ENCODE data around the gene NLRP7.
"Not testable (repeated sequence)": the region's sequence is repeated elsewhere in the genome, so short reads cannot be mapped to it uniquely, and the experiment has no call there.

GRCh38 chr19:54953345-54953713, 6.0 kb upstream of the NLRP7 start:
- TF ChIP-seq, protein P1, sequence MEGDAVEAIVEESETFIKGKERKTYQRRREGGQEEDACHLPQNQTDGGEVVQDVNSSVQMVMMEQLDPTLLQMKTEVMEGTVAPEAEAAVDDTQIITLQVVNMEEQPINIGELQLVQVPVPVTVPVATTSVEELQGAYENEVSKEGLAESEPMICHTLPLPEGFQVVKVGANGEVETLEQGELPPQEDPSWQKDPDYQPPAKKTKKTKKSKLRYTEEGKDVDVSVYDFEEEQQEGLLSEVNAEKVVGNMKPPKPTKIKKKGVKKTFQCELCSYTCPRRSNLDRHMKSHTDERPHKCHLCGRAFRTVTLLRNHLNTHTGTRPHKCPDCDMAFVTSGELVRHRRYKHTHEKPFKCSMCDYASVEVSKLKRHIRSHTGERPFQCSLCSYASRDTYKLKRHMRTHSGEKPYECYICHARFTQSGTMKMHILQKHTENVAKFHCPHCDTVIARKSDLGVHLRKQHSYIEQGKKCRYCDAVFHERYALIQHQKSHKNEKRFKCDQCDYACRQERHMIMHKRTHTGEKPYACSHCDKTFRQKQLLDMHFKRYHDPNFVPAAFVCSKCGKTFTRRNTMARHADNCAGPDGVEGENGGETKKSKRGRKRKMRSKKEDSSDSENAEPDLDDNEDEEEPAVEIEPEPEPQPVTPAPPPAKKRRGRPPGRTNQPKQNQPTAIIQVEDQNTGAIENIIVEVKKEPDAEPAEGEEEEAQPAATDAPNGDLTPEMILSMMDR (IDR thresholded peaks at IDR 0.05), result not testable (repeated sequence)
- not testable (repeated sequence) for TF ChIP-seq POLR2A (IDR thresholded peaks at IDR 0.05)
